HCT116 (cell line): ENCODE results near the gene TSPYL2. TPM values are rescaled to one million over a fixed set of nuclear protein-coding genes. Genes with fewer than 3 reads are reported as not detected.
A peak's percentile ranks its signal among the peaks of the same experiment; 100 is the strongest.

ENCODE experiments used
- ATAC-seq: fragments of 200-7000 bp; cut with Tn5 transposase; 2 replicates; pipeline ENCODE4 v1.9.1; 2020; ENCODE audit warnings: mild to moderate bottlenecking, moderate library complexity
- BruUV-seq: library from RNA; stranded (reverse); fragments of 400-500 nt; replicated peaks from 2 replicates; lab custom pipeline; 2021; lab: Mats Ljungman, UMichigan
- CTCF ChIA-PET: fragments of 300-600 bp; sonication (Branson Sonifier 250); formaldehyde crosslinking; loops from one replicate; lab custom pipeline; 2021; ENCODE audit warnings: antibody characterized with exemption; lab: Charles Lee
- POLR2A ChIA-PET: fragments of 300-600, 350-600 bp; sonication (Branson Sonifier 250); formaldehyde crosslinking; loops from one replicate; lab custom pipeline; 2021; ENCODE audit warnings: antibody characterized with exemption; lab: Charles Lee
- RAD21 ChIA-PET, 2 experiments: fragments of 300-600 bp; sonication (Branson Sonifier 250); formaldehyde crosslinking; loops; one replicate each; lab custom pipeline; 2023; ENCODE audit warnings: low total read pairs in 2 of 2; ENCODE audit not compliant: uncharacterized antibody in 2 of 2, unreplicated experiment in 2 of 2, low non-redundant PET in 1 of 2; lab: Charles Lee
- DNase-seq: peaks from one replicate; pipeline ENCODE4 v3.0.0-alpha.2; 2010; ENCODE audit warnings: low read depth, low spot score
- H2AFZ ChIP-seq: fragments of 200-600 bp; shearing (Covaris generic), sonication (generic); 2 replicates; pipeline ENCODE4 v1.6.1; 2017; ENCODE audit warnings: low read depth, mixed run types, mixed read lengths, antibody characterized with exemption, low read length; ENCODE audit not compliant: poor library complexity, severe bottlenecking
- H3K27ac ChIP-seq: 2 replicates; pipeline ENCODE4 v1.5.1; 2012; ENCODE audit warnings: low read depth, low read length
- H3K27me3 ChIP-seq: fragments of 200-600 bp; sonication (generic); 2 replicates; pipeline ENCODE4 v1.6.1; 2016; ENCODE audit warnings: mixed run types, low read length, mixed read lengths; ENCODE audit not compliant: insufficient read depth
- H3K36me3 ChIP-seq, 2 experiments: fragments of 200-500 bp in 1 of 2; fragments of 200-600 bp in 1 of 2; sonication (Bioruptor generic) in 1 of 2; sonication (generic) in 1 of 2; 2 replicates each; pipeline versions ENCODE4 v1.5.1 to v1.6.1; 2014 to 2016; ENCODE audit warnings: low read length in 2 of 2, inconsistent platforms in 1 of 2, mixed read lengths in 1 of 2, mixed run types in 1 of 2; ENCODE audit not compliant: insufficient read depth in 2 of 2, control insufficient read depth in 1 of 2
- H3K4me1 ChIP-seq, 2 experiments: fragments of 200-600 bp in 1 of 2; sonication (generic) in 1 of 2; 2 replicates each; pipeline versions ENCODE4 v1.5.1 to v1.6.1; 2012 to 2017; ENCODE audit warnings: low read length in 2 of 2, inconsistent platforms in 1 of 2, mild to moderate bottlenecking in 1 of 2, mixed read lengths in 1 of 2, mixed run types in 1 of 2, moderate library complexity in 1 of 2; ENCODE audit not compliant: insufficient read depth in 2 of 2, control insufficient read depth in 1 of 2
- H3K4me2 ChIP-seq: fragments of 200-600 bp; sonication (generic); 2 replicates; pipeline ENCODE4 v1.6.1; 2017; ENCODE audit warnings: mixed run types, low read length, mixed read lengths
- H3K4me3 ChIP-seq, 2 experiments: fragments of 200-600 bp in 1 of 2; sonication (generic) in 1 of 2; replicated peaks in 1 of 2; 2 replicates each; pipeline ENCODE4 v1.5.1; 2011 to 2016; ENCODE audit warnings: low read length in 2 of 2, control low read depth in 1 of 2, low read depth in 1 of 2, mild to moderate bottlenecking in 1 of 2, mixed read lengths in 1 of 2, mixed run types in 1 of 2
- H3K79me2 ChIP-seq: fragments of 200-600 bp; sonication (generic); 2 replicates; pipeline ENCODE4 v1.6.1; 2017; ENCODE audit warnings: mild to moderate bottlenecking, mixed run types, low read length, moderate library complexity, mixed read lengths; ENCODE audit not compliant: insufficient read depth
- H3K9ac ChIP-seq: fragments of 200-600 bp; sonication (generic); 2 replicates; pipeline ENCODE4 v1.6.1; 2016; ENCODE audit warnings: low read length, mixed read lengths
- H3K9me2 ChIP-seq: fragments of 200-600 bp; sonication (generic), shearing (Covaris generic); 2 replicates; pipeline ENCODE4 v1.6.1; 2017; ENCODE audit warnings: mixed run types, mild to moderate bottlenecking, moderate library complexity; ENCODE audit not compliant: insufficient read depth
- H3K9me3 ChIP-seq, 2 experiments: fragments of 200-500 bp in 1 of 2; fragments of 200-600 bp in 1 of 2; sonication (Bioruptor generic) in 1 of 2; sonication (generic) in 1 of 2; 2 replicates each; pipeline ENCODE4 v1.6.1; 2014 to 2017; ENCODE audit warnings: low read length in 2 of 2, mixed read lengths in 2 of 2, inconsistent platforms in 1 of 2, low read depth in 1 of 2, mild to moderate bottlenecking in 1 of 2, mixed run types in 1 of 2, moderate library complexity in 1 of 2; ENCODE audit not compliant: control insufficient read depth in 1 of 2, insufficient read depth in 1 of 2
- H4K20me1 ChIP-seq: fragments of 200-600 bp; sonication (generic), shearing (Covaris generic); 2 replicates; pipeline ENCODE4 v1.6.1; 2017; ENCODE audit warnings: mixed run types, mild to moderate bottlenecking, moderate library complexity; ENCODE audit not compliant: insufficient read depth
- POLR2A ChIP-seq: IDR thresholded peaks from 2 replicates; pipeline ENCODE4 v1.7.0; 2011; ENCODE audit warnings: borderline replicate concordance; ENCODE audit not compliant: insufficient read depth, insufficient read length; ENCODE audit errors: extremely low read depth
- intact Hi-C: fragments of 100-400 bp; cut with micrococcal nuclease; formaldehyde crosslinking; loops from 2 replicates; pipeline ENCODE4 v1.10.0; 2022
- total RNA-seq: library from RNA; stranded (reverse); gene quantifications from one replicate; pipeline ENCODE4 v1.2.1, GENCODE V29; 2021; ENCODE audit not compliant: unreplicated experiment
- TF ChIP-seq, protein P1 (sequence below): IDR thresholded peaks from 2 replicates; pipeline ENCODE4 v1.6.1; 2012
- TF ChIP-seq, protein P2 (sequence below), 3 experiments: fragments of 200-600 bp in 1 of 3; sonication (generic) in 1 of 3; IDR thresholded peaks in 2 of 3; conservative IDR thresholded peaks in 1 of 3; 2 replicates each; pipeline ENCODE4 v1.5.1; 2012 to 2017; ENCODE audit warnings: low read depth in 2 of 3, low read length in 2 of 3, antibody characterized with exemption in 1 of 3, borderline replicate concordance in 1 of 3, control low read depth in 1 of 3, mild to moderate bottlenecking in 1 of 3, mixed read lengths in 1 of 3, mixed run types in 1 of 3, moderate library complexity in 1 of 3; ENCODE audit not compliant: insufficient read depth in 1 of 3

TSPYL2 gene
- total RNA-seq, 1 experiment from 2014 or later, result 19.2 TPM

GRCh38 chrX:53093177-53093655 lies 11.0 kb downstream of the TSPYL2 start:
- Histone ChIP-seq H4K20me1 (no peaks in the 10 kb centered on the region), H3K9me2 (no peaks in the 10 kb centered on the region), H3K27me3 (no peaks in the 10 kb centered on the region), H3K79me2 (peaks cover 6% of the 10 kb centered on the region; the same call in 1 of the 2 replicates), H3K9ac (peak overlapping the region; percentile 62), H3K4me3 (peak overlapping the region; percentile 31 to 75), H2AFZ (peak overlapping the region; percentile 40), H3K27ac (peak overlapping the region; percentile 80), H3K4me2 (peak overlapping the region; percentile 84), H3K4me1 (peaks cover 3 to 21% of the 10 kb centered on the region in 2 experiments; a peak in 3 of 4 replicates), H3K36me3 (no peaks in the 10 kb centered on the region), H3K9me3 (no peaks in the 10 kb centered on the region)
- no TSS peak for BruUV-seq
- POLR2A ChIA-PET, result no interaction called here
- TF ChIP-seq POLR2A, result no peak
- TF ChIP-seq, protein P1, sequence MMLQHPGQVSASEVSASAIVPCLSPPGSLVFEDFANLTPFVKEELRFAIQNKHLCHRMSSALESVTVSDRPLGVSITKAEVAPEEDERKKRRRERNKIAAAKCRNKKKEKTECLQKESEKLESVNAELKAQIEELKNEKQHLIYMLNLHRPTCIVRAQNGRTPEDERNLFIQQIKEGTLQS, result no peak
- TF ChIP-seq, protein P2, sequence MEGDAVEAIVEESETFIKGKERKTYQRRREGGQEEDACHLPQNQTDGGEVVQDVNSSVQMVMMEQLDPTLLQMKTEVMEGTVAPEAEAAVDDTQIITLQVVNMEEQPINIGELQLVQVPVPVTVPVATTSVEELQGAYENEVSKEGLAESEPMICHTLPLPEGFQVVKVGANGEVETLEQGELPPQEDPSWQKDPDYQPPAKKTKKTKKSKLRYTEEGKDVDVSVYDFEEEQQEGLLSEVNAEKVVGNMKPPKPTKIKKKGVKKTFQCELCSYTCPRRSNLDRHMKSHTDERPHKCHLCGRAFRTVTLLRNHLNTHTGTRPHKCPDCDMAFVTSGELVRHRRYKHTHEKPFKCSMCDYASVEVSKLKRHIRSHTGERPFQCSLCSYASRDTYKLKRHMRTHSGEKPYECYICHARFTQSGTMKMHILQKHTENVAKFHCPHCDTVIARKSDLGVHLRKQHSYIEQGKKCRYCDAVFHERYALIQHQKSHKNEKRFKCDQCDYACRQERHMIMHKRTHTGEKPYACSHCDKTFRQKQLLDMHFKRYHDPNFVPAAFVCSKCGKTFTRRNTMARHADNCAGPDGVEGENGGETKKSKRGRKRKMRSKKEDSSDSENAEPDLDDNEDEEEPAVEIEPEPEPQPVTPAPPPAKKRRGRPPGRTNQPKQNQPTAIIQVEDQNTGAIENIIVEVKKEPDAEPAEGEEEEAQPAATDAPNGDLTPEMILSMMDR (IDR thresholded peaks at IDR 0.05 in 2 of 3, conservative IDR thresholded peaks at IDR 0.05 in 1 of 3; ENCODE audit: borderline replicate concordance in 1 of 3, insufficient read depth in 1 of 3, low read depth in 2 of 3, low read length in 2 of 3), result peak in 2 of 3 experiments; percentile 39 to 53; a peak in 4 of 6 replicates
- RAD21 ChIA-PET, result no interaction called here
- peak; percentile 65 for DNase-seq
- intact Hi-C loops, result loop anchor here (1.0 kb wide), 1 partner anchor 22 kb away; no protein-coding TSS in a partner anchor
- peak; percentile 79 for ATAC-seq
- CTCF ChIA-PET, result no interaction called here
